Activated CD8-positive, alpha-beta memory T cell treated with anti-CD3 and anti-CD28 coated beads for 36 hours (primary cell): ENCODE results near the gene RUSF1. TPM values are rescaled to one million over a fixed set of nuclear protein-coding genes. Genes with fewer than 3 reads are reported as not detected.
"Not testable (repeated sequence)": the region's sequence is repeated elsewhere in the genome, so short reads cannot be mapped to it uniquely, and the experiment has no call there.

Source experiments
- CTCF ChIA-PET: fragments of 350-600 bp; sonication (Branson Sonifier 250); formaldehyde crosslinking; loops from one replicate; lab custom pipeline; 2021; ENCODE audit warnings: antibody characterized with exemption; lab: Charles Lee
- POLR2A ChIA-PET: fragments of 350-600 bp; sonication (Branson Sonifier 250); formaldehyde crosslinking; loops from one replicate; lab custom pipeline; 2021; ENCODE audit warnings: antibody characterized with exemption; lab: Charles Lee
- total RNA-seq, 2 experiments: library from RNA; stranded (reverse); gene quantifications; one replicate each; pipeline ENCODE4 v1.2.3, GENCODE V29; 2021

RUSF1 gene
- total RNA-seq, result 10 to 100 TPM; 40.8 to 45.6 TPM

- ChIA-PET CTCF (interaction anchor here (0.7 to 1.3 kb wide), 3 partner anchors 20 to 206 kb away, joined by 3 to 6 read pairs (median 3); no protein-coding TSS in a partner anchor), POLR2A (interaction anchor here (0.6 to 2.5 kb wide), 6 partner anchors 9 to 365 kb away, joined by 3 to 11 read pairs (median 3); partner anchors contain the start of genes ARMC5 and ZNF267)
Measured at GRCh38 chr16:31507929-31508705, at the start of gene RUSF1. TSS of gene RUSF1 (minus strand) at chr16:31508391. CDS start at chr16:31508373, 18 bp downstream.

GRCh38 chr16:31542763-31543162, 34.6 kb upstream of the RUSF1 start:
- ChIA-PET POLR2A (no interaction called here), CTCF (no interaction called here)

GRCh38 chr16:31539762-31540161, 31.6 kb upstream of the RUSF1 start:
- POLR2A ChIA-PET, CTCF ChIA-PET: not testable (repeated sequence)

DNA sequence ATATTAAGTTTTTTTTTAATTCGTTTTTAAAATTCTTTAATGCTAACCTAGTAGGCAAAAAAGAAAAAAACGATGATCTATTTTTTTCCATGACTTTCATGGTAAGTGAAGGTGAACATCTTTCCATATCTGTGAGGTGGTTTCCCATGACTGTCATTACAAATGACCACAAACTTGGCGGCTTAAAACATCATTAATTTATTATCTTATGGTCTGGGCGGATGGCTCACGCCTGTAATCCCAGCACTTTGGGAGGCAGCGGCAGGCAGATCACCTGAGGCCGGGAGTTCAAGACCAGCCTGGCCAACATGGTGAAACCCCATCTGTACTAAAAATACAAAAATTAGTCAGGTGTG, 30.0 kb upstream of the RUSF1 start:
- POLR2A ChIA-PET, result not testable (repeated sequence)

GRCh38 chr16:31537362-31538242, 29.4 kb upstream of the RUSF1 start:
- POLR2A ChIA-PET, result no interaction called here

More for the DNA sequence above, 30.0 kb upstream of the RUSF1 start:
- CTCF ChIA-PET, result not testable (repeated sequence)

GRCh38 chr16:31536804-31537361, 28.7 kb upstream of the RUSF1 start:
- ChIA-PET POLR2A (no interaction called here), CTCF (no interaction called here)

More at GRCh38 chr16:31537362-31538242, 29.4 kb upstream of the RUSF1 start:
- CTCF ChIA-PET, result no interaction called here

- ChIA-PET CTCF (no interaction called here), POLR2A (interaction anchor here (0.5 kb wide), 1 partner anchor 52 kb away, joined by 3 read pairs; no protein-coding TSS in a partner anchor)
Measured at GRCh38 chr16:31535737-31536136, 27.5 kb upstream of the RUSF1 start.

DNA sequence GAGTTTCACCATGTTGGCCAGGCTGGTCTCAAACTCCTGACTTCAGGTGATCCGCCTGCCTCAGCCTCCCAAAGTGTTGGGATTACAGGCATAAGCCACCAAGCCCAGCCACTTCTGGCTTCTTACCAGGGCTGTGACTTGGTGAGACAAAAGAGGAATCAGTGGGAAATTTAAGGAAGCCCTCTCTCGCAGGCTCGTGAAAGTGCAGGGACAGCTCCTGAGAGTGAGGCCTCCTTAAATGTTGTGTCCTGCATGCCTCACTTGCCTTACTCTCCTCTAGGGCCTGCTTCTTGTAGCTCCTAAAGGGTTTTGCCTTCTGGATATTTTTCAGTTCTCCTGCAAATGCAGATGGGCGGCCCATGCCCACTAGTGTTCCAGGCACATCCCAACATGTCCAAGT, 24.7 kb upstream of the RUSF1 start:
- POLR2A ChIA-PET, result no interaction called here
- CTCF ChIA-PET, result no interaction called here

- ChIA-PET CTCF (no interaction called here), POLR2A (no interaction called here)
Measured at GRCh38 chr16:31532120-31532519, 23.9 kb upstream of the RUSF1 start.

DNA sequence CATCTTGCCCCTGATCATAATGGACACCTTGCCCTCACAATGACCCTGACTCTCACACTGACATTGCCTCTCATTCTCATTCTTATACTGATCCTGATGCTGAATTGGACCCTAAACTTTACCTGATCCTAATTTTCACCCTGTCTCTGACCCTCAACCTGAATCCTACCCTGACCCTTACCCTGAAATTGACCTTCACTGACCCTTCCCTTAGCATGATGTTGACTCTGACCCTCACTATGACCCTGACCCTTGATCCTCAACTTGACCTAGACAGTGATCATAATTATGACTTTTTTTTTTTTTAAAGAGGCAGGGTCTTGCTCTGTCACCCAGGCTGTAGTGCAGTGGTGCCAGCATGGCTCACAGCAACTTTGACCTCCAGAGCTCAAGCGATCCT, 22.9 kb upstream of the RUSF1 start:
- POLR2A ChIA-PET, result no interaction called here
- CTCF ChIA-PET, result no interaction called here

- ChIA-PET CTCF (no interaction called here), POLR2A (no interaction called here)
Measured at GRCh38 chr16:31530405-31530804, 22.2 kb upstream of the RUSF1 start.

DNA sequence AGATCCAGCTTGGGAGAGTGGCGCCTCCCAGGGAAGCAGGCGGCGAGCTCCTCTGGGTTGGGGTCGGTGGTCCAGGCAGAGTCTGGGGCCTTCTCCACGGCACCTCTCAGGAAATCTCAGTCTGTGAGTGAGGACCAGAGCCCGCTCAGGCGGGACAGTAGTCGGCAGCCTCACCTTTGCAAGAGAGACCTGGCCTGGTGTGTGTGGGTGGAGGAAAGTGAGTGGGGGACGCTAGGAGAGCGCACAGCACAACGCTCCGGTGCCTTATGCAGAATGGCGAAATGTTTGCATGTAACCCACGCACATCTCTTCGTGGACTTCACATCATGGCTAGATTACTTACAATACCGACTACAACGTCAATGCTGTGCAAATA, 21.7 kb upstream of the RUSF1 start:
- ChIA-PET CTCF (no interaction called here), POLR2A (no interaction called here)

- ChIA-PET POLR2A (no interaction called here), CTCF (no interaction called here)
Measured at GRCh38 chr16:31529108-31529936, 21.1 kb upstream of the RUSF1 start.

DNA sequence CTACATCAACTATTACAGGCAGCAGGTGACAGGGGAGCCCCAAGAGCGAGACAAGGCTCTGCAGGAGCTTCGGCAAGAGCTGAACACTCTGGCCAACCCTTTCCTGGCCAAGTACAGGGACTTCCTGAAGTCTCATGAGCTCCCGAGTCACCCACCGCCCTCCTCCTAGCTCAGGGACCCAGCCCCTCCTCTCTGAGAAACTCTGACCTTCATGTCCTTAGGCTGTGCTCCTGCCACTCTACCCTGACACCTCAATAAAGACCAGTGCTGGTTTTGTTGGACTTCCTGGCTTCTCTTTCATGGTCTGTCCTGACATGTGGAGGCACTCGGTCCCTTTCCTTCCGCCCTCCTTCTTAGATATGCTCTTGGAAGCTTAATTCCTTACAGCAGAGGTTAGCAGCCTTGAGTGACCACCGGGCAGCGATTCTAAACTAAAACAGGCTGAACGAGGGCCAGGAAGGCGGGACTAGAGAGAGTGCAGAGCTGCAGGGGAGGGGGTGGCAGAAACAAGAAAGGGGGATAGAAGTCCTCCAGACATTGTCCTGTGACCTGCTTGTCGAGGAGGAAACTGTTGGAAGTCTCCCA, 20.4 kb upstream of the RUSF1 start:
- ChIA-PET POLR2A (no interaction called here), CTCF (no interaction called here)

- CTCF ChIA-PET, result no interaction called here
- POLR2A ChIA-PET, result no interaction called here
Measured at GRCh38 chr16:31527734-31528274, 19.6 kb upstream of the RUSF1 start, which contains the start of gene AHSP. TSS of gene AHSP (plus strand) at chr16:31527900. CDS start at chr16:31528140, 240 bp downstream.

DNA sequence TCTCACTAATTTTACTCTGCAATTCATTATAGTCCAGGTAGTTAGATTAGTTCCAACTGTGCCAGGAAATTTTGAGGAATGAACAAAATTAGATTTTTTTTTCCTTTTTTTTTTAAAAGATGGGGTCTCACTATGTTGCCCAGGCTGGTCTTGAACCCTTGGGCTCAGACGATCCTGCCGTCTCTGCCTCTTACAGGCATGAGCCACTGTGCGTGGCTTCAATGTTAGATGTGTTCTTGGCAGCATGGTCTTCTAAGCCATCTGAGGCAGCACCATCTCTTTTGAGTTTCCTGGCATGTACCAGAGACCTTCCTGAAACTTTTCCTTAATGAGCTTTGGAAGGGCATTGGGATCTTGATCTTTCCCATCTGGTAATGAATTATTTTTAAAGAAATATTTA, 16.9 kb upstream of the RUSF1 start:
- ChIA-PET POLR2A (no interaction called here), CTCF (no interaction called here)

DNA sequence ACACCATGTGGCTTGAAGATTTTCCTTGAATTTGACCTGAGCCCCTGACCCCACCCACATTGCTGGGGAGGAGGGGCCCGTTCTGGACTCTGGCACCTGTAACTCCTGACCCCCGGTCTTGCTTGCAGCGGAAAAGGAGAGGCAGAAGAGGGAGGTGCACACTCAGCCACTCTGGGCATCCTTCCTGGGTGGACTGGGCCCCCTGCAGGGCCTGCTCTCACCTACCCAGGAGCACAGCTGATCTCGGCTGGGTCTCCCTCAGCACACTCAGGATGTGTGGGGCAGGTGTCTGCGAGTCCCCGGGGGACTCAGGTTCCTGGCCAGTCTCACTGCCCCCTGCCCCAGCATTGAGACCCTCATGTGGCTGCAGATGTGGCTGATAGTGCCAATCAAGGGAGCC, 15.6 kb upstream of the RUSF1 start:
- POLR2A ChIA-PET, CTCF ChIA-PET: not testable (repeated sequence)

DNA sequence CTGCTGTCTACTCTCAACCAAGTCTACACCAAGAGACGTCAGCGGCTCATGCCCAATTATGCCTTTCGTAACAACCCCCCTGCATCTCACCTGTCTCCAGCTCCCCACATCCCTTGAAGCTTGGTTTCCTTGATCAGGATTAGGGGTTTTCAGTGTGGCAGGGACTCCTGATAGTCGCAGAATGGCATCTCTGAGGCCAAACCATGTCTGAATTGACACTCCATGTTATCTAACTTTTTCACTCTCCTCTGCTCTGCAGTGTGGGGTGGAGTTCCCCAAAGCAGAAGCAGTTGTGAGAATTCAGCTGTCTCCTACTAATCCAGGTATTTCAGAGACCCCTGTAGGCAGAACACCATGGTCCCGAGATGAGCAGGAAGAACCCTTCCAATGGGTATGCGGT, 13.9 kb upstream of the RUSF1 start:
- ChIA-PET POLR2A (no interaction called here), CTCF (no interaction called here)

- CTCF ChIA-PET, result no interaction called here
- POLR2A ChIA-PET, result no interaction called here
Measured at GRCh38 chr16:31521368-31521767, 13.2 kb upstream of the RUSF1 start.
